RWPE1 (cell line): Measurements from ENCODE around the gene C17orf113.

Source experiments
- CTCF ChIA-PET: fragments of 350-600 bp; sonication (Branson Sonifier 250); formaldehyde crosslinking; extraction: SDS; loops from one replicate; lab custom pipeline; 2021; lab: Yijun Ruan, JAX
- POLR2A ChIA-PET: fragments of 400-600 bp; formaldehyde crosslinking; extraction: SDS; loops from one replicate; lab custom pipeline; 2020; ENCODE audit warnings: antibody characterized with exemption; ENCODE audit not compliant: low non-redundant PET; lab: Yijun Ruan, JAX
- DNase-seq: peaks from one replicate; pipeline ENCODE4 v3.0.0; 2012; ENCODE audit warnings: low spot score
- H3K27ac ChIP-seq: fragments of 450-650 bp; 2 replicates; pipeline ENCODE4 v1.5.1; 2017
- TF ChIP-seq, protein P1 (sequence below): fragments of 450-650 bp; conservative IDR thresholded peaks from 2 replicates; pipeline ENCODE4 v1.5.1; 2017; ENCODE audit warnings: low read depth, mild to moderate bottlenecking

The C17orf113 gene

GRCh38 chr17:42081516-42082129 lies 31.2 kb upstream of the C17orf113 start:
- no peak for DNase-seq
- TF ChIP-seq, protein P1, sequence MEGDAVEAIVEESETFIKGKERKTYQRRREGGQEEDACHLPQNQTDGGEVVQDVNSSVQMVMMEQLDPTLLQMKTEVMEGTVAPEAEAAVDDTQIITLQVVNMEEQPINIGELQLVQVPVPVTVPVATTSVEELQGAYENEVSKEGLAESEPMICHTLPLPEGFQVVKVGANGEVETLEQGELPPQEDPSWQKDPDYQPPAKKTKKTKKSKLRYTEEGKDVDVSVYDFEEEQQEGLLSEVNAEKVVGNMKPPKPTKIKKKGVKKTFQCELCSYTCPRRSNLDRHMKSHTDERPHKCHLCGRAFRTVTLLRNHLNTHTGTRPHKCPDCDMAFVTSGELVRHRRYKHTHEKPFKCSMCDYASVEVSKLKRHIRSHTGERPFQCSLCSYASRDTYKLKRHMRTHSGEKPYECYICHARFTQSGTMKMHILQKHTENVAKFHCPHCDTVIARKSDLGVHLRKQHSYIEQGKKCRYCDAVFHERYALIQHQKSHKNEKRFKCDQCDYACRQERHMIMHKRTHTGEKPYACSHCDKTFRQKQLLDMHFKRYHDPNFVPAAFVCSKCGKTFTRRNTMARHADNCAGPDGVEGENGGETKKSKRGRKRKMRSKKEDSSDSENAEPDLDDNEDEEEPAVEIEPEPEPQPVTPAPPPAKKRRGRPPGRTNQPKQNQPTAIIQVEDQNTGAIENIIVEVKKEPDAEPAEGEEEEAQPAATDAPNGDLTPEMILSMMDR = no peak
- ChIA-PET POLR2A (no interaction called here), CTCF (no interaction called here)
- H3K27ac ChIP-seq = 0 out of 2 replicates have a peak overlapping the region, but pooled peaks have one; percentile 3

- CTCF ChIA-PET = interaction anchor here (0.6 to 1.0 kb wide), 3 partner anchors 11 to 125 kb away, joined by 3 to 5 read pairs (median 4); no protein-coding TSS in a partner anchor
- DNase-seq = no peak
- no peak overlapping the region for H3K27ac ChIP-seq
- POLR2A ChIA-PET = no interaction called here
- TF ChIP-seq, protein P1 = no peak
These were observed 29.1 kb upstream of the C17orf113 start for GRCh38 chr17:42079541-42079940.

DNA sequence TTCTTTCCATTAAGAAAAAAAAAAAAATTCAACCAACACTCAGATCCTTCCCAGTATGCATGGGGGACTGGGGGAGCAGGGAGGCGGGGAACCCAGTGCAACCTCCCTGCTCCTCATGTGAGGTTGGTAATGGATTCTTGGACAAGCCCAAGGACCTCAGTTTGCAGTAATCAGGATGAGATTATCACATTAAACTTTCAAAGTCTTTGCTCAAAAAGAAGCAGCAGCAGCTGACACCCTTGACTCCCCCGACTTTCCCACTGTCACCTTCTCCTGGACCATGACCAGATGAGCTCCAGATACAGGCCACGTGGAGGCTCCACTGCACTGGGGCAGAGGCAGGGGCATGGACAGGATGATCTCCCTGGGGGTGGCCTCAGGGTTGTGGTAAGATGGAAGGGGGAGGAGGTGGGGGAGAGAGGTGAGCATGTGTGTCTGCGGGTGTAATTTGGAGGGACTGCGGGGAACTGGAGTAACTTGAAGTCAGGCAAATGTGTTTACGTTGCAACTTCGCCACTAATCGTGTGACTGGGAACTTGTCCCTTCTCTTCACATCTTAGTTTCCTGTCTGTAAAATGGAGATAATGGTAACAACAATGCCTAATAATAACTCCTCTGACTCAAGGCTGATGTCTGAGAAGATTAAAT lies 28.1 kb upstream of the C17orf113 start:
- CTCF ChIA-PET = interaction anchor here (0.7 kb wide), 1 partner anchor 30 kb away, joined by 9 read pairs; no protein-coding TSS in a partner anchor
- DNase-seq = no peak
- TF ChIP-seq, protein P1 = no peak
- POLR2A ChIA-PET = no interaction called here
- H3K27ac ChIP-seq = no peak overlapping the region

DNA sequence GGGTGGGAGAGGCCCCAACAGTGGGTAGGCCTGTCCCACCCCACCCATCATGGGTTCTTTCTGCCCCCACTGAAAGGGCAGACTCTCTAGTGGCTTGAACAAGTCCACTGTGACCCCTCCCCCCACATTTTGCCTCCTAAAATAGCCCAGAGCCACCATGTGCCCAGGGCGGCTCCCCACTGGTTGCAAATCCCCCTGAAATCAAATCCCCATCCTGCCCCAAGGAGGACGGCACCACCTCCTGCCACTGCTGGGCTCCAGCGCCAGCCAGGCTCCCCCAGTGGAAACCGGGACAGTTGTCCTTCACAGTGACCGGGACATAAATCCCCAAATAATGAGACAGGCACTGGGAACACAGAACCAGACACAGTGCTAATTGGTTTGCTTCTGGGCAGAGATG lies 27.4 kb upstream of the C17orf113 start:
- H3K27ac ChIP-seq = no peak overlapping the region
- DNase-seq = no peak
- ChIA-PET POLR2A (no interaction called here), CTCF (interaction anchor here (0.7 kb wide), 1 partner anchor 31 kb away, joined by 9 read pairs; no protein-coding TSS in a partner anchor)
- TF ChIP-seq, protein P1 = no peak

- ChIA-PET POLR2A (no interaction called here), CTCF (no interaction called here)
- no peak overlapping the region for H3K27ac ChIP-seq
- TF ChIP-seq, protein P1 = no peak
- DNase-seq = no peak
These were observed 26.6 kb upstream of the C17orf113 start for GRCh38 chr17:42076797-42077559.

DNA sequence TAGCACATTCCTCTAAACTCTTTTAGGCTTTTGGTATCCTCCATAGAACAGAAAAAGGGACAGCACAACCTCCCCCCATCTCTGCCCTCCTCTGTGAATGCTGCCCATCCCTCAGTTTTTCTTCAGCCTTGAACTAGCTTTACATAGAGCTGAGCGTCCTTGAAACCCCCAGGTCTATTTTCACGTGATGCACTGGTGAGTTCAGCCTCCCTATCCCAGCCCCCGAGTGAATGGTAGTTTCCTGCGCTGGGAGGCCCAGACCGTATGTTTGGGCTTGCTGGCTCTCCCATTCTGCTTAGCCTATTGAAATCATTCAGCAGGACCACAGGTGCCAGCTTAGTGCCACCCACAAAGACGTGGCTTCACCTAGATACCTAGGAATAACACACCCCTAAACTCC lies 25.4 kb upstream of the C17orf113 start:
- TF ChIP-seq, protein P1 = no peak
- H3K27ac ChIP-seq = no peak overlapping the region
- CTCF ChIA-PET = no interaction called here
- no peak for DNase-seq
- POLR2A ChIA-PET = no interaction called here
